H1 (cell line): ENCODE measurements around the gene CDT1. TPM values are rescaled to one million over a fixed set of nuclear protein-coding genes. Genes with fewer than 3 reads are reported as not detected.

Experiments
- CTCF ChIA-PET: fragments of 300-600 bp; sonication (Branson Sonifier 250); formaldehyde crosslinking; loops from one replicate; lab custom pipeline; 2021; ENCODE audit not compliant: partially characterized antibody; lab: Charles Lee
- POLR2A ChIA-PET: fragments of 300-600 bp; sonication (Branson Sonifier 250); formaldehyde crosslinking; loops from one replicate; lab custom pipeline; 2021; ENCODE audit warnings: inconsistent platforms; ENCODE audit not compliant: partially characterized antibody; lab: Charles Lee
- DNase-seq, 2 experiments: peaks; one replicate each; pipeline versions ENCODE4 v3.0.0 to v3.0.0-alpha.2; 2010 to 2022; ENCODE audit warnings: low spot score in 2 of 2, low read depth in 1 of 2, mixed read lengths in 1 of 2
- FAIRE-seq: peaks from 2 replicates; lab custom pipeline; 2011; peaks lifted over from hg19 to GRCh38; lab: Jason Lieb, UNC
- H2AFZ ChIP-seq: 2 replicates; pipeline ENCODE4 v1.8.1; 2012; ENCODE audit warnings: low read length, inconsistent platforms
- H2AK5ac ChIP-seq: 2 replicates; pipeline ENCODE4 v1.6.1; 2013; ENCODE audit warnings: low read depth, low read length
- H2BK120ac ChIP-seq: replicated peaks from 2 replicates; pipeline ENCODE3; 2013; ENCODE audit warnings: low read depth, low read length, inconsistent platforms
- H2BK12ac ChIP-seq: 2 replicates; pipeline ENCODE4 v1.6.1; 2013; ENCODE audit warnings: low read depth, low read length
- H2BK15ac ChIP-seq: 2 replicates; pipeline ENCODE4 v1.6.1; 2013; ENCODE audit warnings: low read length
- H2BK20ac ChIP-seq: 2 replicates; pipeline ENCODE4 v1.6.1; 2013; ENCODE audit warnings: low read length
- H2BK5ac ChIP-seq: 2 replicates; pipeline ENCODE4 v1.6.1; 2013; ENCODE audit warnings: low read depth, low read length
- H3K14ac ChIP-seq: 2 replicates; pipeline ENCODE4 v1.6.1; 2013; ENCODE audit warnings: inconsistent platforms; ENCODE audit not compliant: insufficient read length
- H3K18ac ChIP-seq: 2 replicates; pipeline ENCODE4 v1.6.1; 2013; ENCODE audit warnings: low read length; ENCODE audit errors: extremely low read depth
- H3K23ac ChIP-seq: 2 replicates; pipeline ENCODE4 v1.6.1; 2013; ENCODE audit warnings: inconsistent platforms; ENCODE audit not compliant: insufficient read length
- H3K23me2 ChIP-seq: 2 replicates; pipeline ENCODE4 v1.6.1; 2013; ENCODE audit warnings: low read depth, low read length
- H3K27ac ChIP-seq: 2 replicates; pipeline ENCODE4 v1.6.1; 2011; ENCODE audit warnings: low read depth, low read length, inconsistent platforms
- H3K27me3 ChIP-seq, 4 experiments: replicated peaks in 1 of 4; 1 replicate in 1 of 4; 2 replicates in 3 of 4; pipeline versions ENCODE4 v1.6.1 to v1.8.1; 2011 to 2013; ENCODE audit warnings: low read length in 3 of 4, mild to moderate bottlenecking in 3 of 4, inconsistent platforms in 2 of 4, mixed read lengths in 2 of 4, moderate library complexity in 1 of 4; ENCODE audit not compliant: control insufficient read depth in 3 of 4, insufficient read depth in 3 of 4; ENCODE audit errors: extremely low read depth in 1 of 4
- H3K36me3 ChIP-seq, 4 experiments: 2 replicates each; pipeline versions ENCODE4 v1.6.1 to v1.8.1; 2011 to 2013; ENCODE audit warnings: mild to moderate bottlenecking in 4 of 4, low read length in 3 of 4, moderate library complexity in 2 of 4, control low read depth in 1 of 4, inconsistent platforms in 1 of 4; ENCODE audit not compliant: insufficient read depth in 4 of 4, control insufficient read depth in 2 of 4
- H3K4ac ChIP-seq: replicated peaks from 2 replicates; pipeline ENCODE3; 2013; ENCODE audit warnings: low read length, low read depth, mixed read lengths, inconsistent platforms; ENCODE audit not compliant: insufficient read length
- H3K4me1 ChIP-seq, 4 experiments: replicated peaks in 1 of 4; 1 replicate in 1 of 4; 2 replicates in 3 of 4; pipeline versions ENCODE4 v1.6.1 to v1.8.1; 2011 to 2013; ENCODE audit warnings: low read length in 3 of 4, inconsistent platforms in 2 of 4, mixed read lengths in 1 of 4; ENCODE audit not compliant: insufficient read depth in 4 of 4, control insufficient read depth in 3 of 4
- H3K4me2 ChIP-seq, 2 experiments: 2 replicates each; pipeline versions ENCODE4 v1.6.1 to v1.8.1; 2011 to 2013; ENCODE audit warnings: low read depth in 2 of 2, low read length in 2 of 2, control low read depth in 1 of 2, inconsistent platforms in 1 of 2, mild to moderate bottlenecking in 1 of 2; ENCODE audit not compliant: insufficient read depth in 1 of 2
- H3K4me3 ChIP-seq, 4 experiments: fragments of 200-600, 300-600 bp in 1 of 4; sonication (generic), shearing (Covaris generic), sonication (Bioruptor Twin) in 1 of 4; 2 replicates each; pipeline versions ENCODE4 v1.5.1 to v1.8.1; 2011 to 2016; ENCODE audit warnings: low read length in 4 of 4, low read depth in 3 of 4, control low read depth in 2 of 4, inconsistent platforms in 2 of 4, mild to moderate bottlenecking in 2 of 4, mixed read lengths in 1 of 4, moderate library complexity in 1 of 4; ENCODE audit not compliant: insufficient read depth in 2 of 4; ENCODE audit errors: extremely low read depth in 1 of 4
- H3K56ac ChIP-seq: replicated peaks from 2 replicates; pipeline ENCODE3; 2013; ENCODE audit warnings: low read depth, mild to moderate bottlenecking, mixed read lengths, low read length, inconsistent platforms; ENCODE audit not compliant: insufficient read length
- H3K79me1 ChIP-seq: 2 replicates; pipeline ENCODE4 v1.6.1; 2013; ENCODE audit warnings: low read depth, low read length, control low read depth
- H3K79me2 ChIP-seq, 2 experiments: 2 replicates each; pipeline versions ENCODE4 v1.6.1 to v1.8.1; 2012 to 2013; ENCODE audit warnings: low read length in 2 of 2, mild to moderate bottlenecking in 2 of 2, inconsistent platforms in 1 of 2; ENCODE audit not compliant: insufficient read depth in 2 of 2, control insufficient read depth in 1 of 2
- H3K9ac ChIP-seq, 4 experiments: replicated peaks in 1 of 4; 1 replicate in 1 of 4; 2 replicates in 3 of 4; pipeline versions ENCODE4 v1.6.1 to v1.8.1; 2011 to 2013; ENCODE audit warnings: low read depth in 3 of 4, low read length in 3 of 4, control low read depth in 2 of 4, mild to moderate bottlenecking in 2 of 4, moderate library complexity in 2 of 4, inconsistent platforms in 1 of 4; ENCODE audit errors: extremely low read depth in 1 of 4
- H3K9me3 ChIP-seq, 2 experiments: 2 replicates each; pipeline versions ENCODE4 v1.6.1 to v1.8.1; 2012 to 2013; ENCODE audit warnings: mild to moderate bottlenecking in 2 of 2, moderate library complexity in 2 of 2, control low read depth in 1 of 2, inconsistent platforms in 1 of 2, low read depth in 1 of 2, low read length in 1 of 2, mixed read lengths in 1 of 2; ENCODE audit not compliant: insufficient read depth in 2 of 2
- H4K20me1 ChIP-seq, 2 experiments: replicated peaks in 1 of 2; 2 replicates each; pipeline versions ENCODE3 to v1.8.1; 2011 to 2013; ENCODE audit warnings: inconsistent platforms in 2 of 2, low read length in 2 of 2, mild to moderate bottlenecking in 1 of 2; ENCODE audit not compliant: insufficient read depth in 2 of 2, control insufficient read depth in 1 of 2
- H4K5ac ChIP-seq: 2 replicates; pipeline ENCODE4 v1.6.1; 2013; ENCODE audit warnings: low read length, low read depth, mixed read lengths, inconsistent platforms; ENCODE audit not compliant: insufficient read length
- H4K8ac ChIP-seq: 2 replicates; pipeline ENCODE4 v1.8.0; 2013; ENCODE audit warnings: mild to moderate bottlenecking, moderate library complexity, low read length, inconsistent platforms; ENCODE audit not compliant: insufficient read depth; ENCODE audit errors: extremely low read depth
- H4K91ac ChIP-seq: replicated peaks from 2 replicates; pipeline ENCODE3; 2013; ENCODE audit warnings: low read length, mixed read lengths, inconsistent platforms; ENCODE audit not compliant: insufficient read length
- MAX ChIP-seq: IDR thresholded peaks from 2 replicates; pipeline ENCODE4 v1.6.1; 2012; ENCODE audit warnings: inconsistent platforms
- SP1 ChIP-seq: IDR thresholded peaks from 2 replicates; pipeline ENCODE4 v1.6.1; 2011; ENCODE audit warnings: low read depth, low read length
- ZNF274 ChIP-seq: IDR thresholded peaks from 2 replicates; pipeline ENCODE4 v1.7.0; 2012; ENCODE audit warnings: low read length, borderline replicate concordance; ENCODE audit errors: extremely low read depth
- polyA plus RNA-seq, 7 experiments: library from polyadenylated mRNA; depleted of rRNA in 3 of 7; stranded (reverse) in 5 of 7; unstranded in 2 of 7; fragments of >200 nt in 5 of 7; fragments of 200-250 nt in 2 of 7; gene quantifications; 1 replicate in 5 of 7; 2 replicates in 1 of 7; 4 replicates in 1 of 7; pipeline versions ENCODE4 v1.2.1 to v1.2.3, GENCODE V29; 2011 to 2013; ENCODE audit warnings: missing spikeins in 2 of 7, mixed read lengths in 2 of 7
- total RNA-seq: library from RNA; stranded (reverse); fragmentation: NEBNext Ultra II Directional; extraction: Animal tissue kit (Norgen Biotek cat#: 25700); gene quantifications from 2 replicates; pipeline ENCODE4 v1.2.1, GENCODE V29; 2021
- TF ChIP-seq, protein P1 (sequence below): IDR thresholded peaks from 2 replicates; pipeline ENCODE4 v1.6.1; 2012; ENCODE audit warnings: inconsistent platforms

The CDT1 gene
- total and polyA plus RNA-seq, 2 of the 8 experiments (the other 6 are each of a cell fraction or from before 2014, with no cell fraction given), result 76.7 to 95.4 TPM

- Histone ChIP-seq H3K4me2 (no peak overlapping the region), H3K18ac (no peak overlapping the region), H3K4ac (no peak overlapping the region), H3K79me1 (no peaks in the 10 kb centered on the region), H3K9ac (no peak overlapping the region), H3K9me3 (no peaks in the 10 kb centered on the region), H2BK20ac (no peak overlapping the region), H3K27me3 (no peaks in the 10 kb centered on the region), H2AK5ac (no peak overlapping the region), H2BK15ac (no peak overlapping the region), H4K8ac (no peak overlapping the region; the same call in 1 of the 2 replicates), H3K14ac (no peak overlapping the region), H2BK5ac (no peak overlapping the region), H3K4me3 (no peak overlapping the region), H3K23me2 (peaks cover 4% of the 10 kb centered on the region; the same call in 1 of the 2 replicates), H4K20me1 (peaks cover 0 to 4% of the 10 kb centered on the region in 2 experiments), H4K91ac (no peak overlapping the region), H2AFZ (no peak overlapping the region), H2BK12ac (no peak overlapping the region), H3K36me3 (no peaks in the 10 kb centered on the region), H3K79me2 (no peaks in the 10 kb centered on the region), H3K56ac (no peak overlapping the region), H3K4me1 (no peaks in the 10 kb centered on the region; a peak in 2 of 7 replicates), H4K5ac (no peak overlapping the region), H2BK120ac (no peak overlapping the region), H3K27ac (no peak overlapping the region), H3K23ac (no peak overlapping the region)
- POLR2A ChIA-PET, result interaction anchor here (0.9 to 5.3 kb wide), 6 partner anchors 9 to 36 kb away, joined by 3 to 66 read pairs (median 8); partner anchors contain the start of genes APRT and PIEZO1
- no peak for DNase-seq
- FAIRE-seq, result no peak
- TF ChIP-seq SP1, result peak; percentile 66
- TF ChIP-seq ZNF274, result no peak
- TF ChIP-seq, protein P1, sequence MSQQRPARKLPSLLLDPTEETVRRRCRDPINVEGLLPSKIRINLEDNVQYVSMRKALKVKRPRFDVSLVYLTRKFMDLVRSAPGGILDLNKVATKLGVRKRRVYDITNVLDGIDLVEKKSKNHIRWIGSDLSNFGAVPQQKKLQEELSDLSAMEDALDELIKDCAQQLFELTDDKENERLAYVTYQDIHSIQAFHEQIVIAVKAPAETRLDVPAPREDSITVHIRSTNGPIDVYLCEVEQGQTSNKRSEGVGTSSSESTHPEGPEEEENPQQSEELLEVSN, result peak; percentile 65; the same call in 1 of the 2 replicates
- TF ChIP-seq MAX, result peak; percentile 58; the same call in 1 of the 2 replicates
- CTCF ChIA-PET, result interaction anchor here (0.8 to 2.7 kb wide), 14 partner anchors 12 to 417 kb away, joined by 3 to 16 read pairs (median 4); partner anchors contain the start of gene TRAPPC2L
Measured at GRCh38 chr16:88798772-88799455, 4.7 kb upstream of the CDT1 start.
